Loucy (cell line): ENCODE data around the gene KLRC4.
"Not testable (repeated sequence)": the region's sequence is repeated elsewhere in the genome, so short reads cannot be mapped to it uniquely, and the experiment has no call there.

Experiments used
- H2AFZ ChIP-seq: fragments of 200-600 bp; sonication (generic); 2 replicates; pipeline ENCODE4 v1.6.0; 2016; ENCODE audit warnings: antibody characterized with exemption, mild to moderate bottlenecking, low read length, moderate library complexity
- H3F3A ChIP-seq: fragments of 200-600 bp; 2 replicates; pipeline ENCODE4 v1.6.0; 2016; ENCODE audit warnings: antibody characterized with exemption, low read depth, mild to moderate bottlenecking
- H3K27me3 ChIP-seq: fragments of 200-600 bp; sonication (generic); 2 replicates; pipeline ENCODE4 v1.6.1; 2014; ENCODE audit warnings: low read length, mild to moderate bottlenecking; ENCODE audit not compliant: insufficient read depth, poor library complexity, severe bottlenecking
- H3K36me3 ChIP-seq: fragments of 200-600 bp; sonication (generic); 2 replicates; pipeline ENCODE4 v1.6.1; 2016; ENCODE audit warnings: low read length; ENCODE audit not compliant: insufficient read depth
- H3K4me1 ChIP-seq: fragments of 200-600 bp; sonication (generic); 2 replicates; pipeline ENCODE4 v1.5.1; 2014; ENCODE audit warnings: low read length, mild to moderate bottlenecking; ENCODE audit not compliant: insufficient read depth, poor library complexity, severe bottlenecking
- H3K4me2 ChIP-seq: fragments of 200-600 bp; sonication (generic); 2 replicates; pipeline ENCODE4 v1.6.0; 2014; ENCODE audit warnings: antibody characterized with exemption, low read length, low read depth, mild to moderate bottlenecking; ENCODE audit not compliant: poor library complexity, severe bottlenecking
- H3K4me3 ChIP-seq: fragments of 200-600 bp; sonication (generic); 2 replicates; pipeline ENCODE4 v1.5.1; 2014; ENCODE audit warnings: low read length, mild to moderate bottlenecking, mixed read lengths; ENCODE audit not compliant: poor library complexity, severe bottlenecking
- H3K79me2 ChIP-seq: fragments of 200-600 bp; sonication (generic); 2 replicates; pipeline ENCODE4 v1.6.1; 2014; ENCODE audit warnings: low read length; ENCODE audit not compliant: insufficient read depth
- H3K9ac ChIP-seq: fragments of 200-600 bp; sonication (generic); 2 replicates; pipeline ENCODE4 v1.6.0; 2014; ENCODE audit warnings: mild to moderate bottlenecking, low read depth, low read length, moderate library complexity; ENCODE audit not compliant: poor library complexity, severe bottlenecking
- H3K9me2 ChIP-seq: fragments of 200-600 bp; sonication (generic); replicated peaks from 2 replicates; pipeline ENCODE4 v1.6.1; 2016; ENCODE audit warnings: low read depth, low read length, mixed read lengths
- H3K9me3 ChIP-seq: fragments of 200-600 bp; sonication (generic); 2 replicates; pipeline ENCODE4 v1.6.1; 2014; ENCODE audit warnings: mild to moderate bottlenecking, antibody characterized with exemption, low read length, low read depth; ENCODE audit not compliant: insufficient read depth
- H4K20me1 ChIP-seq: fragments of 200-600 bp; sonication (generic); 2 replicates; pipeline ENCODE4 v1.6.0; 2014; ENCODE audit warnings: antibody characterized with exemption, low read length, mild to moderate bottlenecking; ENCODE audit not compliant: insufficient read depth, poor library complexity, severe bottlenecking
- EZH2phosphoT487 ChIP-seq: fragments of 200-600 bp; IDR thresholded peaks from 2 replicates; pipeline ENCODE4 v1.6.1; 2018; ENCODE audit warnings: antibody characterized with exemption, mild to moderate bottlenecking, moderate library complexity, borderline replicate concordance
- TF ChIP-seq, protein P1 (sequence below): fragments of 200-600 bp; sonication (generic); conservative IDR thresholded peaks from 2 replicates; pipeline ENCODE4 v1.5.1; 2014; ENCODE audit warnings: mild to moderate bottlenecking, antibody characterized with exemption, low read length

KLRC4 gene

DNA sequence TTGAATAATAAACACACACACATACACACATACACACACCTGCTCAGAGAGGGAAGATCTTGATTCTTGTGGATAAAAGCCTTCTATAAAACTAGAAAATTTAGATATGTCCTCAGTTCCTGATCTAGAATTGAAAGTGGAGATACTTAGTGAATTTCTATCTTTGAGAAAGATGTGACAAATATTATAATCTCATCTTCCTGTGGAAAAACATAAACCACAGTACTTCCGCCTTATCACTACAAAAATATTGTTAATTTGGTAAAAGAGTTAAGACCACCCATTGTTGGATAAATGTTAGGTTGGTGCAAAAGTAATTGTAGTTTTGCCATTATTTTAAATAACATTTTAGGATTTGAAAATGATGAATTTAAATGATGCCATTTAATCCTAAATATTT is 19.7 kb downstream of the KLRC4 start, which contains the start of gene KLRK1:
Gene KLRK1 (minus strand): TSS at position 138 of the 400 bp plus-strand sequence. CDS start 1,231 bp downstream, outside the sequence.
- TF ChIP-seq, protein P1, sequence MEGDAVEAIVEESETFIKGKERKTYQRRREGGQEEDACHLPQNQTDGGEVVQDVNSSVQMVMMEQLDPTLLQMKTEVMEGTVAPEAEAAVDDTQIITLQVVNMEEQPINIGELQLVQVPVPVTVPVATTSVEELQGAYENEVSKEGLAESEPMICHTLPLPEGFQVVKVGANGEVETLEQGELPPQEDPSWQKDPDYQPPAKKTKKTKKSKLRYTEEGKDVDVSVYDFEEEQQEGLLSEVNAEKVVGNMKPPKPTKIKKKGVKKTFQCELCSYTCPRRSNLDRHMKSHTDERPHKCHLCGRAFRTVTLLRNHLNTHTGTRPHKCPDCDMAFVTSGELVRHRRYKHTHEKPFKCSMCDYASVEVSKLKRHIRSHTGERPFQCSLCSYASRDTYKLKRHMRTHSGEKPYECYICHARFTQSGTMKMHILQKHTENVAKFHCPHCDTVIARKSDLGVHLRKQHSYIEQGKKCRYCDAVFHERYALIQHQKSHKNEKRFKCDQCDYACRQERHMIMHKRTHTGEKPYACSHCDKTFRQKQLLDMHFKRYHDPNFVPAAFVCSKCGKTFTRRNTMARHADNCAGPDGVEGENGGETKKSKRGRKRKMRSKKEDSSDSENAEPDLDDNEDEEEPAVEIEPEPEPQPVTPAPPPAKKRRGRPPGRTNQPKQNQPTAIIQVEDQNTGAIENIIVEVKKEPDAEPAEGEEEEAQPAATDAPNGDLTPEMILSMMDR, result no peak
- no peak for TF ChIP-seq EZH2phosphoT487
- Histone ChIP-seq H2AFZ (no peak within 1 kb of the TSS), H3K79me2 (no peaks in the 10 kb centered on the region), H3K36me3 (no peaks in the 10 kb centered on the region), H3F3A (no peaks in the 10 kb centered on the region), H3K27me3 (no peaks in the 10 kb centered on the region), H3K9me2 (no peaks in the 10 kb centered on the region), H3K4me2 (peak within 1 kb of the TSS; percentile 52), H3K9ac (peak within 1 kb of the TSS; percentile 29), H3K9me3 (no peaks in the 10 kb centered on the region), H3K4me3 (peak within 1 kb of the TSS; percentile 16), H4K20me1 (no peaks in the 10 kb centered on the region), H3K4me1 (peaks cover 36% of the 10 kb centered on the region)

DNA sequence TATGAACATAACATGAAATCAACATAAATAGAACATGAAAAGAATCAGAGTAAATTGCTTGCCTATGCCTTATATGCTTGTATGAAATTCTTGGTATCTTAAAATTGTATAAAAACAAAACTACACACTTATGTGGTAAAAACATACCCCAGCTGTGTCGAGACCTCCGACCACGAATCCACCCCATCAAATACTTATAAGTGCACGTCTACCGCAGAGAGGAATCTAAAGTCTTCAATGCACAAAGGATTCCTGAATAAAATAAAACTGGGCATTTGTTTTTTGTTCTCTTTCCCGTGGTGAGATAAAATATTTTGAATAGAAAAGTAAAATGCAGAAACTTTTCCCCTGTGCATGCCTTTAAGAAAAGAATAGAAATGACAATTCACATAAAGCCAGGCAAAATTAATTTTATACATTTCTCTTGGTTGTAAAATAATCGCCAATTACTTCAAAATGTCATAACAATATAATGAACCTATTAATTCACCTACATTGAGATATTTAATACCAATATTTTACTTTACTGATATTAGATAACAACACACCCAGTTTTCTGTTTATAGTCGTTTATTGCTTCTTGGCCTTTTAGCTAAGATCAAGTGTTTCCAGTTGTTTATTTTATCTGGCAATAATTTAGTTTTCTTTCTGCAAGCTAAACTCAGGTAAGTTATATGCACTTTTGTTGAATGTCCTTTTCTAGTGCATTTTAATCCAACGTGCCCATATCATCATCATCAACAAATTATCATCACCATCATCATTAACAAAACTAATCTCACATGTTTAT is 20.7 kb downstream of the KLRC4 start:
- Histone ChIP-seq H3K36me3 (no peaks in the 10 kb centered on the region), H2AFZ (no peak overlapping the region), H3K27me3 (no peaks in the 10 kb centered on the region), H3F3A (no peaks in the 10 kb centered on the region), H4K20me1 (no peaks in the 10 kb centered on the region), H3K4me1 (peaks cover 35% of the 10 kb centered on the region), H3K9me2 (no peaks in the 10 kb centered on the region), H3K9ac (peak overlapping the region; percentile 39), H3K79me2 (no peaks in the 10 kb centered on the region), H3K4me2 (peak overlapping the region; percentile 52), H3K9me3 (no peaks in the 10 kb centered on the region), H3K4me3 (peak overlapping the region; percentile 14)
- TF ChIP-seq, protein P1, result no peak
- TF ChIP-seq EZH2phosphoT487, result no peak

DNA sequence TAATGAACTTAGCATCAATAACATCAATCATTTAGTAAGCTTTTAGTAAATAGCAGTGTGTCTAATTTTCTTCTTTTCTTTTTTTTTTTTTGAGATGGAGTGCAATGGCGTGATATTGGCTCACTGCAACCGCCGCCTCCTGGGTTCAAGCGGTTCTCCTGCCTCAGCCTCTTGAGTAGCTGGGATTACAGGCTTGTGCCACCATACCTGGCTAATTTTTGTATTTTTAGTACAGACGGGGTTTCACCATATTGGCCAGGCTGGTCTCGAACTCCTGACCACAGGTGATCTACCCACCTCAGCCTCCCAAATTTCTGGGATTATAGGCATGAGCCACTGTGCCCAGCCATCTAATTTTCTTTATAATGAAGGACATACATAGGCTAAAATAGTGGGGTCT is 22.1 kb downstream of the KLRC4 start:
- peaks cover 22% of the 10 kb centered on the region for H3K4me1 ChIP-seq
- H3K4me2 ChIP-seq, H3K79me2 ChIP-seq, H4K20me1 ChIP-seq, H3K27me3 ChIP-seq, H3K9ac ChIP-seq, H3K36me3 ChIP-seq, H3K9me2 ChIP-seq, H3K4me3 ChIP-seq, H3F3A ChIP-seq, H3K9me3 ChIP-seq, H2AFZ ChIP-seq: not testable (repeated sequence)

DNA sequence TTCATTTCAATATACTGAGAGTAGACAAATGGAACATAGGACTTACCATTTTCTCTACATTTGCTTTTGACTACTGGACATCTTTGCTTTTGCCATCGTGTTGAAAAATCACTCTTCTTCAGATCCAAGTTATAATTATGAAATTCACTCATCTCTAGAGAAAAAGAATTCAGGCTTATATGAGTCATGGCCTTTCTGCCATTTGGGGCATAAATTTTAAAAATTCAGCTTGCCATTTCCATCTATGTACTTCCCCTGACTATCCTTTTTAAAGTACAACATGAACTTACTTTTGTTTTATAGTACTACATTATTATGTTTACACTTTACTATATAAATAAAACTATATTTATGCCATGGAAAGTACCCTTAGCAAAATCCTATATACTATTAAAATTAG is 22.7 kb downstream of the KLRC4 start:
- Histone ChIP-seq H4K20me1 (no peaks in the 10 kb centered on the region), H3K9ac (no peak overlapping the region), H3K36me3 (no peaks in the 10 kb centered on the region), H3F3A (no peaks in the 10 kb centered on the region), H3K4me3 (no peak overlapping the region), H3K9me2 (no peaks in the 10 kb centered on the region), H3K9me3 (no peaks in the 10 kb centered on the region), H3K27me3 (no peaks in the 10 kb centered on the region), H3K4me2 (no peak overlapping the region), H3K79me2 (no peaks in the 10 kb centered on the region), H3K4me1 (peaks cover 22% of the 10 kb centered on the region), H2AFZ (no peak overlapping the region)
- TF ChIP-seq, protein P1, result no peak
- no peak for TF ChIP-seq EZH2phosphoT487
